K562 (cell line): Measurements from ENCODE around the gene ICE2. TPM values are rescaled to one million over a fixed set of nuclear protein-coding genes. Genes with fewer than 3 reads are reported as not detected.

Experiments used
- ATAC-seq: fragments of 200-7000 bp; cut with Tn5 transposase; 3 replicates; pipeline ENCODE4 v1.9.1; 2020; ENCODE audit warnings: moderate library complexity
- BruUV-seq: library from RNA; stranded (reverse); fragments of 400-500 nt; replicated peaks from 2 replicates; lab custom pipeline; 2021; lab: Mats Ljungman, UMichigan
- CTCF ChIA-PET: fragments of 300-600 bp; formaldehyde crosslinking; extraction: SDS; loops from one replicate; lab custom pipeline; 2021; ENCODE audit warnings: low intra/inter-chr PET ratio; lab: Yijun Ruan, JAX
- POLR2A ChIA-PET: fragments of 300-600, 350-650 bp; sonication (Branson Sonifier 250); formaldehyde crosslinking; extraction: SDS; loops from one replicate; lab custom pipeline; 2021; ENCODE audit warnings: antibody characterized with exemption, inconsistent platforms; lab: Yijun Ruan, JAX
- DNase-seq, 4 experiments: peaks; one replicate each; pipeline versions ENCODE4 v3.0.0 to v3.0.0-alpha.2; 2011 to 2018; ENCODE audit warnings: low spot score in 3 of 4, mixed read lengths in 3 of 4; ENCODE audit errors: extremely low read depth in 1 of 4
- FAIRE-seq: peaks from 2 replicates; lab custom pipeline; 2011; peaks lifted over from hg19 to GRCh38; lab: Jason Lieb, UNC
- H2AFZ ChIP-seq: 2 replicates; pipeline ENCODE4 v1.6.0; 2011; ENCODE audit warnings: low read depth, low read length, control low read depth, inconsistent platforms
- H3K27ac ChIP-seq: fragments of 200-600 bp; 3 replicates; pipeline ENCODE4 v1.8.0; 2011; ENCODE audit warnings: low read depth, mild to moderate bottlenecking, control low read depth, inconsistent platforms, low read length, moderate library complexity, mixed read lengths; ENCODE audit errors: extremely low read depth
- H3K27me3 ChIP-seq, 2 experiments: fragments of 300-600 bp in 1 of 2; 2 replicates in 1 of 2; 3 replicates in 1 of 2; pipeline versions ENCODE4 v1.6.0 to v1.8.0; 2011; ENCODE audit warnings: inconsistent platforms in 2 of 2, low read length in 2 of 2, mild to moderate bottlenecking in 1 of 2, mixed read lengths in 1 of 2, moderate library complexity in 1 of 2; ENCODE audit not compliant: control insufficient read depth in 2 of 2, insufficient read depth in 2 of 2
- H3K36me3 ChIP-seq: fragments of 300-600 bp; 3 replicates; pipeline ENCODE4 v1.8.0; 2011; ENCODE audit warnings: mild to moderate bottlenecking, low read length, inconsistent platforms; ENCODE audit not compliant: control insufficient read depth, insufficient read depth
- H3K4me1 ChIP-seq, 2 experiments: fragments of 200-600 bp in 1 of 2; replicated peaks in 1 of 2; 2 replicates in 1 of 2; 3 replicates in 1 of 2; pipeline versions ENCODE4 v1.5.1 to v1.8.0; 2011; ENCODE audit warnings: inconsistent platforms in 2 of 2, low read length in 2 of 2, mild to moderate bottlenecking in 1 of 2, mixed read lengths in 1 of 2, moderate library complexity in 1 of 2; ENCODE audit not compliant: control insufficient read depth in 2 of 2, insufficient read depth in 2 of 2
- H3K4me2 ChIP-seq: 2 replicates; pipeline ENCODE4 v1.6.1; 2011; ENCODE audit warnings: low read length, control low read depth, inconsistent platforms, mixed read lengths; ENCODE audit not compliant: insufficient read depth
- H3K4me3 ChIP-seq: fragments of 200-600 bp; sonication (generic), shearing (Covaris generic); 2 replicates; pipeline ENCODE4 v1.5.1; 2016; ENCODE audit warnings: control low read depth, inconsistent platforms
- H3K79me2 ChIP-seq: fragments of 200-600 bp; 3 replicates; pipeline ENCODE4 v1.8.0; 2011; ENCODE audit warnings: low read length, inconsistent platforms; ENCODE audit not compliant: control insufficient read depth, insufficient read depth
- H3K9ac ChIP-seq, 2 experiments: 2 replicates each; pipeline versions ENCODE4 v1.6.0 to v1.6.1; 2011; ENCODE audit warnings: low read depth in 2 of 2, low read length in 2 of 2, control low read depth in 1 of 2, inconsistent platforms in 1 of 2, mild to moderate bottlenecking in 1 of 2, mixed read lengths in 1 of 2; ENCODE audit not compliant: insufficient read depth in 1 of 2
- H3K9me1 ChIP-seq: one replicate; pipeline ENCODE4 v1.6.0; 2011; ENCODE audit warnings: inconsistent platforms, mild to moderate bottlenecking, low read length, moderate library complexity; ENCODE audit not compliant: control insufficient read depth, insufficient read depth
- H3K9me3 ChIP-seq: replicated peaks from 2 replicates; pipeline ENCODE4 v1.5.1; 2011; ENCODE audit warnings: low read depth, low read length, inconsistent platforms; ENCODE audit not compliant: control insufficient read depth, insufficient read depth
- H4K20me1 ChIP-seq: replicated peaks from 2 replicates; pipeline ENCODE4 v1.6.1; 2011; ENCODE audit warnings: low read length, inconsistent platforms, mixed read lengths; ENCODE audit not compliant: control insufficient read depth, insufficient read depth
- BRF1 ChIP-seq: IDR thresholded peaks from 3 replicates; pipeline ENCODE4 v1.6.1; 2011; ENCODE audit warnings: borderline replicate concordance, mild to moderate bottlenecking; ENCODE audit not compliant: insufficient read length; ENCODE audit errors: extremely low read depth
- CHAMP1 ChIP-seq: fragments of 450-650 bp; IDR thresholded peaks from 2 replicates; pipeline ENCODE4 v1.6.1; 2016; ENCODE audit warnings: mild to moderate bottlenecking
- FOXA1 ChIP-seq: fragments of 450-650 bp; IDR thresholded peaks from 2 replicates; pipeline ENCODE4 v1.6.1; 2016; ENCODE audit warnings: mild to moderate bottlenecking, borderline replicate concordance
- HNRNPLL ChIP-seq: fragments of 200-400 bp; formaldehyde crosslinking; IDR thresholded peaks from 2 replicates; pipeline ENCODE4 v1.6.1; 2017; ENCODE audit warnings: low read length, low read depth, mild to moderate bottlenecking; ENCODE audit not compliant: poor library complexity, severe bottlenecking
- KAT2B ChIP-seq: IDR thresholded peaks from one replicate; pipeline ENCODE4 v1.6.1; 2012; ENCODE audit warnings: low read depth, mild to moderate bottlenecking, control low read depth, inconsistent platforms, low read length, moderate library complexity
- POLR2H ChIP-seq: IDR thresholded peaks from 2 replicates; pipeline ENCODE4 v1.6.1; 2016; ENCODE audit warnings: missing genetic modification characterization, low read depth, mild to moderate bottlenecking, control low read depth, missing compliant biosample characterization, moderate library complexity
- POLR3A ChIP-seq: IDR thresholded peaks from 2 replicates; pipeline ENCODE4 v1.6.1; 2011; ENCODE audit warnings: borderline replicate concordance, mild to moderate bottlenecking, moderate library complexity; ENCODE audit not compliant: insufficient read length, insufficient read depth; ENCODE audit errors: extremely low read depth
- RBM14 ChIP-seq: fragments of 200-400 bp; formaldehyde crosslinking; IDR thresholded peaks from 2 replicates; pipeline ENCODE4 v1.6.1; 2018; ENCODE audit warnings: low read depth, mild to moderate bottlenecking, low read length, moderate library complexity, borderline replicate concordance; ENCODE audit not compliant: insufficient read depth
- SMARCC2 ChIP-seq: fragments of 450-650 bp; IDR thresholded peaks from 2 replicates; pipeline ENCODE4 v1.6.1; 2017; ENCODE audit warnings: antibody characterized with exemption, moderate library complexity, mild to moderate bottlenecking, low read depth
- SMC3 ChIP-seq: conservative IDR thresholded peaks from 2 replicates; pipeline ENCODE4 v1.6.1; 2011; ENCODE audit warnings: low read depth, low read length, improper control_type of control experiment; ENCODE audit not compliant: insufficient read depth
- SRSF7 ChIP-seq: fragments of 200-400 bp; formaldehyde crosslinking; optimal IDR thresholded peaks from 2 replicates; pipeline ENCODE3; 2017; ENCODE audit warnings: mild to moderate bottlenecking, low read depth, low read length
- STAT5B ChIP-seq: fragments of 250-450 bp; sonication (Bioruptor Pico); IDR thresholded peaks from 2 replicates; pipeline ENCODE4 v1.8.0; 2021; ENCODE audit warnings: mild to moderate bottlenecking, inconsistent platforms
- VEZF1 ChIP-seq: fragments of 200-800 bp; sonication (Bioruptor generic); IDR thresholded peaks from 2 replicates; pipeline ENCODE4 v1.6.1; 2017; ENCODE audit warnings: missing genetic modification characterization, missing compliant biosample characterization
- XRCC4 ChIP-seq: IDR thresholded peaks from one replicate; pipeline ENCODE4 v1.6.1; 2011; ENCODE audit not compliant: insufficient read depth, insufficient read length; ENCODE audit errors: extremely low read depth
- ZC3H4 ChIP-seq: sonication (generic); formaldehyde crosslinking; IDR thresholded peaks from 2 replicates; pipeline ENCODE4 v1.9.0; 2021; ENCODE audit warnings: missing genetic modification reagents, borderline replicate concordance
- ZNF311 ChIP-seq: fragments of 250-450 bp; sonication (Bioruptor Pico); IDR thresholded peaks from 2 replicates; pipeline ENCODE4 v1.4.0; 2020; ENCODE audit warnings: mild to moderate bottlenecking, moderate library complexity
- ZNF408 ChIP-seq: fragments of 250-450 bp; sonication (Bioruptor Pico); IDR thresholded peaks from 2 replicates; pipeline ENCODE4 v1.4.0; 2020; ENCODE audit warnings: low read depth, mild to moderate bottlenecking, moderate library complexity
- ZNF584 ChIP-seq: fragments of 200-800 bp; sonication (Bioruptor generic); IDR thresholded peaks from 2 replicates; pipeline ENCODE4 v1.6.1; 2016; ENCODE audit warnings: low read depth, mild to moderate bottlenecking, missing genetic modification characterization, missing compliant biosample characterization
- ZNF644 ChIP-seq: fragments of 200-800 bp; sonication (Bioruptor generic); IDR thresholded peaks from 2 replicates; pipeline ENCODE4 v1.6.1; 2016; ENCODE audit warnings: low read depth, missing genetic modification characterization, missing compliant biosample characterization
- WGBS: fragments of 100-300 bp; shearing (Covaris generic); methylation state at CpG from one replicate; pipeline ENCODE4 v1.1.6; 2016; ENCODE audit warnings: low coverage, mixed read lengths; ENCODE audit not compliant: insufficient coverage; ENCODE audit errors: missing lambda C conversion rate; 5-methylcytosine and 5-hydroxymethylcytosine counted together
- in situ Hi-C: fragments of 300-500 bp; cut with MboI; formaldehyde crosslinking; loops from 4 replicates; pipeline ENCODE4 v1.15.0; 2018; ENCODE audit warnings: inconsistent platforms, mixed read lengths
- intact Hi-C: fragments of 100-400 bp; cut with micrococcal nuclease; formaldehyde crosslinking; loops from 2 replicates; pipeline ENCODE4 v1.14.2; 2022
- polyA plus RNA-seq, 8 experiments: library from polyadenylated mRNA; depleted of rRNA in 4 of 8; stranded (reverse) in 5 of 8; unstranded in 3 of 8; fragments of >200 nt; fragmentation: Nextera tagmentation in 2 of 8; fragmentation: Illumina TruSeq in 1 of 8; extraction: Ambion mirVana in 2 of 8; extraction: Trizol in 1 of 8; gene quantifications; 2 replicates each; pipeline versions ENCODE4 v1.2.1 to v1.2.3, GENCODE V29; 2011 to 2014; ENCODE audit warnings: inconsistent platforms in 1 of 8, missing spikeins in 1 of 8
- total RNA-seq, 7 experiments: library from RNA; depleted of rRNA in 6 of 7; stranded (reverse); fragments of >200 nt in 6 of 7; fragmentation: Illumina TruSeq in 2 of 7; extraction: Trizol in 2 of 7; gene quantifications; 2 replicates each; pipeline versions ENCODE4 v1.2.1 to v1.2.3, GENCODE V29; 2011 to 2021; ENCODE audit warnings: low replicate concordance in 1 of 7

Gene ICE2
- total and polyA plus RNA-seq, 9 of the 15 experiments (the other 6 are each of a cell fraction or from before 2014, with no cell fraction given): 21.8 to 87.9 (median 58.1) TPM

- no TSS peak for BruUV-seq
- no peak overlapping the region for H3K4me3 ChIP-seq
- FAIRE-seq (no peak), DNase-seq (no peak), ATAC-seq (no peak)
- WGBS: 63% methylated on average over 2 of the region's 2 CpGs
- peaks cover 7 to 19% of the 10 kb centered on the region in 2 experiments; a peak in 4 of 5 replicates for H3K4me1 ChIP-seq
- H4K20me1 ChIP-seq: no peaks in the 10 kb centered on the region
- no peak overlapping the region for H3K4me2 ChIP-seq
- H3K27me3 ChIP-seq: no peaks in the 10 kb centered on the region
- no peak overlapping the region for H3K27ac ChIP-seq
- peaks cover 53% of the 10 kb centered on the region; the same call in 2 of the 3 replicates for H3K36me3 ChIP-seq
- intact Hi-C loops: no loop called here
- POLR2A ChIA-PET: no interaction called here
- H3K9me1 ChIP-seq: no peaks in the 10 kb centered on the region
- no peak overlapping the region for H3K9ac ChIP-seq
- CTCF ChIA-PET: no interaction called here
- no peak overlapping the region for H2AFZ ChIP-seq
- in situ Hi-C loops: no loop called here
- no peaks in the 10 kb centered on the region for H3K79me2 ChIP-seq
- H3K9me3 ChIP-seq: no peaks in the 10 kb centered on the region
- TF ChIP-seq POLR2H: no peak
- no peak for TF ChIP-seq CHAMP1
- TF ChIP-seq SRSF7: no peak
- no peak for TF ChIP-seq POLR3A
- TF ChIP-seq SMC3: no peak
- TF ChIP-seq ZNF584 (CRISPR knock-in tag): no peak
- no peak for TF ChIP-seq FOXA1
- no peak for TF ChIP-seq XRCC4
- no peak for TF ChIP-seq VEZF1
- TF ChIP-seq STAT5B (CRISPR knock-in tag): no peak
- TF ChIP-seq SMARCC2: no peak
- no peak for TF ChIP-seq BRF1
- no peak for TF ChIP-seq ZNF644
- no peak for TF ChIP-seq HNRNPLL
- no peak for TF ChIP-seq ZC3H4 (CRISPR knock-in tag)
- no peak for TF ChIP-seq ZNF311 (CRISPR knock-in tag)
- TF ChIP-seq RBM14: no peak
- TF ChIP-seq KAT2B: no peak
- no peak for TF ChIP-seq ZNF408 (CRISPR knock-in tag)
These were observed 52.0 kb downstream of the ICE2 start for GRCh38 chr15:60426870-60427508.
